Astrocyte of the spinal cord (primary cell): ENCODE results near the gene FOXQ1.

Experiments
- DNase-seq: peaks from one replicate; pipeline ENCODE4 v3.0.0; 2011; ENCODE audit warnings: low read depth, low spot score
- H3K4me3 ChIP-seq: 2 replicates; pipeline ENCODE4 v1.5.1; 2011; ENCODE audit warnings: low read depth, mild to moderate bottlenecking, low read length, moderate library complexity
- CTCF ChIP-seq: IDR thresholded peaks from 2 replicates; pipeline ENCODE4 v1.5.1; 2012; ENCODE audit warnings: low read depth, mild to moderate bottlenecking, low read length, inconsistent platforms
- in situ Hi-C: cut with HindIII; loops from 2 replicates; pipeline ENCODE4 v1.10.0; 2017; ENCODE audit warnings: low sequenced_read_pairs

FOXQ1 gene

GRCh38 chr6:1280666-1281300, 31.1 kb upstream of the FOXQ1 start:
- TF ChIP-seq CTCF = no peak
- in situ Hi-C loops = no loop called here
- DNase-seq = no peak
- H3K4me3 ChIP-seq = no peak overlapping the region

- DNase-seq = no peak
- in situ Hi-C loops = no loop called here
- no peak overlapping the region for H3K4me3 ChIP-seq
- no peak for TF ChIP-seq CTCF
Measured at GRCh38 chr6:1281746-1282145, 30.2 kb upstream of the FOXQ1 start.

- in situ Hi-C loops = no loop called here
- DNase-seq = no peak
- no peak overlapping the region for H3K4me3 ChIP-seq
- TF ChIP-seq CTCF = no peak
Measured at GRCh38 chr6:1283501-1283900, 28.4 kb upstream of the FOXQ1 start.

- peak; percentile 11 for TF ChIP-seq CTCF
- in situ Hi-C loops = no loop called here
- no peak for DNase-seq
- no peak overlapping the region for H3K4me3 ChIP-seq
Measured at GRCh38 chr6:1285556-1285955, 26.3 kb upstream of the FOXQ1 start.

- DNase-seq = peak; percentile 83
- H3K4me3 ChIP-seq = no peak overlapping the region
- no peak for TF ChIP-seq CTCF
- in situ Hi-C loops = no loop called here
Measured at GRCh38 chr6:1285956-1286355, 25.9 kb upstream of the FOXQ1 start.

GRCh38 chr6:1287103-1287591, 24.8 kb upstream of the FOXQ1 start:
- in situ Hi-C loops = no loop called here
- H3K4me3 ChIP-seq = no peak overlapping the region
- DNase-seq = peak; percentile 87
- TF ChIP-seq CTCF = no peak
